Right cardiac atrium (tissue), 5 donors: ENCODE results near the gene CRY1. TPM values are rescaled to one million over a fixed set of nuclear protein-coding genes. Genes with fewer than 3 reads are reported as not detected.

Experiments used
- ATAC-seq, 2 donors: fragments of 200-7000 bp; cut with Tn5 transposase; one replicate each; pipeline versions ENCODE4 v1.8.0 to v1.9.1; 2020; ENCODE audit warnings: moderate library complexity in 2 of 2, mild to moderate bottlenecking in 1 of 2
- DNase-seq, 3 donors: peaks; one replicate each; pipeline ENCODE4 v3.0.0-alpha.2; 2020
- H3K27ac ChIP-seq: one replicate; pipeline ENCODE4 v1.5.1; 2013; ENCODE audit warnings: mild to moderate bottlenecking, low read length, control low read depth, moderate library complexity
- H3K27me3 ChIP-seq: one replicate; pipeline ENCODE4 v1.6.1; 2013; ENCODE audit not compliant: control insufficient read depth, insufficient read depth
- H3K4me1 ChIP-seq: one replicate; pipeline ENCODE4 v1.6.1; 2013; ENCODE audit warnings: low read length; ENCODE audit not compliant: control insufficient read depth, insufficient read depth
- H3K4me3 ChIP-seq: one replicate; pipeline ENCODE4 v1.5.1; 2013; ENCODE audit warnings: low read length, control low read depth
- H3K9me3 ChIP-seq: one replicate; pipeline ENCODE4 v1.6.1; 2013; ENCODE audit warnings: low read length; ENCODE audit not compliant: control insufficient read depth
- WGBS: extraction: QIAGEN DNeasy Blood & Tissue Kit; methylation state at CpG from one replicate; pipeline ENCODE4 v1.1.7; 2013; 5-methylcytosine and 5-hydroxymethylcytosine counted together
- intact Hi-C, 4 donors: fragments of 100-400 bp; cut with DNase I; formaldehyde crosslinking; loops; one replicate each; pipeline versions ENCODE4 v1.11.0 to v1.14.0; 2022 to 2023
- polyA plus RNA-seq: library from polyadenylated mRNA; stranded (reverse); fragments of 200-250 nt; gene quantifications from one replicate; pipeline ENCODE4 v1.2.3, GENCODE V29; 2013
- total RNA-seq, 4 donors: library from RNA; stranded (reverse); fragmentation: NEBNext Ultra II Directional; extraction: Animal tissue kit (Norgen Biotek cat#: 25700); gene quantifications; one replicate each; pipeline ENCODE4 v1.2.1, GENCODE V29; 2021
- donor health status: healthy with polysubstance abuse.
- donor health status: DM: no; HTN: yes; CAD: no.
- donor health status: DM: no; HTN: no; CAD: no.
- donor health status: DM: no; HTN: yes; CAD: no; lungs with severe emphysema.
- donor health status: DM: yes; HTN: yes; CAD: no.

Gene CRY1
- total and polyA plus RNA-seq, 5 donors: 6.9 to 26.8 (median 12.8) TPM

DNA sequence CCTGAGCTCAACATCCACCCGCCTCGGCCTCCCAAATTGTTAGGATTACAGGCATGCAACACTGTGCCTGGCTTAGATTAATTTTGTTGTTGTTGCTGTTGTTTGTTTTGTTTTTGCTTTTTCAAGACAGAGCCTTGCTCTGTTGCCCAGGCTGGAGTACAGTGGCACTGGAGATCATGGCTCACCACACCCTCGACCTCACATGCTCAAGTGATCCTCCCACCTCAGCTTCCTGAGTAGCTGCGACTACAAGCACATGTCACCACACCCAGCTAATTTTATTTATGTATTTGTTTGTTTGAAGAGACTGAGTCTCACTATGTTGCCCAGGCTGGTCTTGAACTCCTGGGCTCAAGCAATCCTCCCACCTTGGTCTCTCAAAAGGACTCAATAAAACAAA is 26.7 kb downstream of the CRY1 start:
- H3K9me3 ChIP-seq: no peaks in the 10 kb centered on the region
- no peaks in the 10 kb centered on the region for H3K27me3 ChIP-seq
- intact Hi-C loops: no loop called here
- 91% methylated on average over 4 of the region's 4 CpGs for WGBS
- no peak overlapping the region for H3K27ac ChIP-seq
- no peak for ATAC-seq
- DNase-seq: no peak
- no peaks in the 10 kb centered on the region for H3K4me1 ChIP-seq
- no peak overlapping the region for H3K4me3 ChIP-seq

DNA sequence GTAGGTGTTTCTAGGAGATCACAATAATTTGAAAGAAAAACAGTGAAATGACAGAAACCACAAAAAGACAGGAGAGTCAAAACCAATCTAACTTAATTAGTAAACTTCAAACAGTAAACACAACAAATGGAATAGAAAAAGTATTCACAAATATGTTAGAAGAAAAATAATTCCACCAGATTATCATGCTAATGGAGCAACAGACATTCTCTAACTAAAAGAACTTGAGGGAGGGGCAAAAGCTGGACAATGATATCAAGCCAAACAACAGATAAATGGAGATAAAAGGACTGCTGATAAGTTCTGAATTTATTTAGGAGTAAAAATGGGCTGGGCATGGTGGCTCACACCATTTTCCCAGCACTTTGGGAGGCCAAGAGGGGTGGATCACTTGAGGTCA is 28.7 kb downstream of the CRY1 start:
- H3K27ac ChIP-seq: no peak overlapping the region
- H3K27me3 ChIP-seq: no peaks in the 10 kb centered on the region
- no peak overlapping the region for H3K4me3 ChIP-seq
- no peak for DNase-seq
- intact Hi-C loops: no loop called here
- H3K4me1 ChIP-seq: no peaks in the 10 kb centered on the region
- no peaks in the 10 kb centered on the region for H3K9me3 ChIP-seq
- ATAC-seq: no peak

GRCh38 chr12:107064243-107064642 is 29.1 kb downstream of the CRY1 start:
- H3K4me1 ChIP-seq: peaks cover 1% of the 10 kb centered on the region
- intact Hi-C loops: no loop called here
- whole genome bisulfite sequencing: 99% methylated on average over 1 of the region's 1 CpG
- no peaks in the 10 kb centered on the region for H3K27me3 ChIP-seq
- DNase-seq (no peak), ATAC-seq (no peak)
- H3K27ac ChIP-seq: no peak overlapping the region
- no peak overlapping the region for H3K4me3 ChIP-seq
- no peaks in the 10 kb centered on the region for H3K9me3 ChIP-seq

GRCh38 chr12:107058190-107058589 is 35.2 kb downstream of the CRY1 start:
- Histone ChIP-seq H3K4me3 (no peak overlapping the region), H3K4me1 (peaks cover 3% of the 10 kb centered on the region), H3K27me3 (no peaks in the 10 kb centered on the region), H3K9me3 (no peaks in the 10 kb centered on the region), H3K27ac (no peak overlapping the region)
- no peak for DNase-seq
- peak; percentile 43 to 47 for ATAC-seq
- intact Hi-C loops: no loop called here
- WGBS: 30% methylated on average over 2 of the region's 2 CpGs

DNA sequence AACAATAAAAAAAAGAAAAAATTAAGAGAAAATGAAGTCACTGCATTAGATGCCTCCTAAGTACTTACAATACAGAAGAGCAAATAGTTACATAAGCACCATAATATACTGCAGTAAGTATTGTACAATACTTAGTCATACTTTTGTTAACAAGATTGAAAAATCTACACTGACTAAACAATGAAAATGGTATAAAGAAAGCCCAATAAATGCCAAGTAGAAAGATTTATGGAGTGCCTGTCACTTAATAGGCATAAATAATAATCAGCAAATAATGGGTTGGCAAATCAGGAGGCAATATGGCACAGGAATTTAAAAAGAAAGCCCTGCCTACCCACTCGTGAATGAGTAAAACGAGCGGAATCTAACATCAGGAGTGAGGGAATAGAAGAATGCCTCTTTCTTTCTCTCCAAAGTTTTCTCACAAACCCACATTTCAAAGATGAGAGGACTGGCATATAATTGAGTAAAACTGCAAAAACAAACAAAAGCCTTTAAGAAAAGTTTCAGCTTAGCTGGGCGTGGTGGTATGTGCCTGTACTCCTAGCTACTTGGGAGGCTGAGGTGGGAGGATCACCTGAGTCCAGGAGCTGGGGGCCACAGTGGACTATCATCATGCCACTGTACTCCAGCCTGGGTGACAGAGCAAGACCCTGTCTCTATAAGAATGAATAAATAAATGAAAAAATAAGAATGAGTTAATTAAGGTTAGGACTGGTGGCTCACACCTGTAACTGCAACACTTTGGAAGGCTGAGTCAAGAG is 36.1 kb downstream of the CRY1 start:
- DNase-seq (peak in 1 of 3 donors; percentile 22), ATAC-seq (no peak)
- no peak overlapping the region for H3K27ac ChIP-seq
- H3K9me3 ChIP-seq: no peaks in the 10 kb centered on the region
- WGBS: 79% methylated on average over 4 of the region's 4 CpGs
- H3K4me1 ChIP-seq: peaks cover 3% of the 10 kb centered on the region
- no peaks in the 10 kb centered on the region for H3K27me3 ChIP-seq
- H3K4me3 ChIP-seq: no peak overlapping the region
- intact Hi-C loops: no loop called here

- no peak for ATAC-seq
- Histone ChIP-seq H3K27me3 (no peaks in the 10 kb centered on the region), H3K4me3 (no peak overlapping the region), H3K27ac (no peak overlapping the region), H3K4me1 (no peaks in the 10 kb centered on the region), H3K9me3 (no peaks in the 10 kb centered on the region)
- intact Hi-C loops: no loop called here
- WGBS: 96% methylated on average over 2 of the region's 2 CpGs
- DNase-seq: no peak
Observed at GRCh38 chr12:107053709-107054108, 39.6 kb downstream of the CRY1 start.

DNA sequence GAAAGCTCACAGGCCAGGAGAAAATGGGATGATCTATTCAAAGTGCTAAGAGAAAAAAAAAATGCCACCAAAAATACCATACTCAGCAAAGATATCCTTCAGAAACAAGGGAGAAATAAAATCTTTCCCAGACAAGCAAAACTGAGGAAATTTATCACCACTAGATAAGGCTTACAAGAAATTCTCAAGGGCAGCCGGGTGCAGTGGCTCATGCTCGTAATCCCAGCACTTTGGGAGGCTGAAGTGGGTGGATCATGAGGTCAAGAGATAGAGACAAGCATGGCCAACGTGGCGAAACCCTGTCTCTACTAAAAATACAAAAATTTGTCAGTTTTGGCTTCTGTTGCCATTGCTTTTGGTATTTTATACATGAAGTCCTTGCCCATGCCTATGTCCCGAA is 48.2 kb downstream of the CRY1 start:
- H3K27ac ChIP-seq: no peak overlapping the region
- H3K4me1 ChIP-seq: no peaks in the 10 kb centered on the region
- H3K27me3 ChIP-seq: no peaks in the 10 kb centered on the region
- no peak overlapping the region for H3K4me3 ChIP-seq
- intact Hi-C loops: no loop called here
- no peak for ATAC-seq
- WGBS: 64% methylated on average over 5 of the region's 5 CpGs
- no peak for DNase-seq
- H3K9me3 ChIP-seq: no peaks in the 10 kb centered on the region

DNA sequence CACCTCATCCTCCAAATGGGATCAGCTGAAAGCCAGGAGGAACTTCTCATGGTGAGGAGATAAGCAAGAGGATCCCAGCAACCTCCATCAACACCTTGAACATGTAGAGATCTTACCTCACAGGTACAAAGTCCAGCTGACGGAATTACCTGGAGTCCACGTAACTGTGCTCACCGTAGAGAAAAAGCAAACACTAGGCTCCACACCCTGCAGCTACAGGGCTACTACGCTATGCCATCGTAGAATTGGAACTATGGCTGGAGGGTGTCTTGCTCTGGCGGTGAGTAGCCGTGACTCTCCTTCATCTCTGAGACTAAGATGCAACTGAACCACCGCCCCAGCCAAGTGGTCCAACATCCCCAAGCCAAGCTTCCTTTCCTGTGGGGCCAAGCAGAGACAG is 50.5 kb downstream of the CRY1 start:
- ATAC-seq (no peak), DNase-seq (no peak)
- 91% methylated on average over 8 of the region's 8 CpGs for WGBS
- H3K4me1 ChIP-seq: peaks cover 3% of the 10 kb centered on the region
- H3K4me3 ChIP-seq: no peak overlapping the region
- no peak overlapping the region for H3K27ac ChIP-seq
- H3K9me3 ChIP-seq: no peaks in the 10 kb centered on the region
- no peaks in the 10 kb centered on the region for H3K27me3 ChIP-seq
- intact Hi-C loops: no loop called here

DNA sequence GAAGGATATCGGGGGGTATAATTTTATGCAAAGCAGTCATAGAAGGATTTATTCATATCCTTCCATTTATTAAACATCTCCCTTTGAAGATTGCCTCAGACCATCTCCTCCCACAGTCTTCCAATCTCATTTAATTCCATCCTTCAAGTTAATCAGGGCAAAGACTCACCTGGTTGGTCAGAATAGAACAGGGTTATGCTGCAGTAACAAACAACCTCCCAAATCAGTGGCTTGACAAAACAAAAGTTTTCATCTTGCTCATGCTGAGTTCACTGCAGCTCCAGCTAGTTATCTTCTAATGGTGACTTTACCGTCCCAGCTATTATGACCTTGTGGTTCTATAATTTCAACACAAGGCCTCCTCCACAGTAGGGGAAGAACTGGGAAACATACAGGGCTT is 57.6 kb downstream of the CRY1 start:
- intact Hi-C loops: no loop called here
- WGBS: 92% methylated on average over 2 of the region's 2 CpGs
- H3K4me1 ChIP-seq: peaks cover 3% of the 10 kb centered on the region

DNA sequence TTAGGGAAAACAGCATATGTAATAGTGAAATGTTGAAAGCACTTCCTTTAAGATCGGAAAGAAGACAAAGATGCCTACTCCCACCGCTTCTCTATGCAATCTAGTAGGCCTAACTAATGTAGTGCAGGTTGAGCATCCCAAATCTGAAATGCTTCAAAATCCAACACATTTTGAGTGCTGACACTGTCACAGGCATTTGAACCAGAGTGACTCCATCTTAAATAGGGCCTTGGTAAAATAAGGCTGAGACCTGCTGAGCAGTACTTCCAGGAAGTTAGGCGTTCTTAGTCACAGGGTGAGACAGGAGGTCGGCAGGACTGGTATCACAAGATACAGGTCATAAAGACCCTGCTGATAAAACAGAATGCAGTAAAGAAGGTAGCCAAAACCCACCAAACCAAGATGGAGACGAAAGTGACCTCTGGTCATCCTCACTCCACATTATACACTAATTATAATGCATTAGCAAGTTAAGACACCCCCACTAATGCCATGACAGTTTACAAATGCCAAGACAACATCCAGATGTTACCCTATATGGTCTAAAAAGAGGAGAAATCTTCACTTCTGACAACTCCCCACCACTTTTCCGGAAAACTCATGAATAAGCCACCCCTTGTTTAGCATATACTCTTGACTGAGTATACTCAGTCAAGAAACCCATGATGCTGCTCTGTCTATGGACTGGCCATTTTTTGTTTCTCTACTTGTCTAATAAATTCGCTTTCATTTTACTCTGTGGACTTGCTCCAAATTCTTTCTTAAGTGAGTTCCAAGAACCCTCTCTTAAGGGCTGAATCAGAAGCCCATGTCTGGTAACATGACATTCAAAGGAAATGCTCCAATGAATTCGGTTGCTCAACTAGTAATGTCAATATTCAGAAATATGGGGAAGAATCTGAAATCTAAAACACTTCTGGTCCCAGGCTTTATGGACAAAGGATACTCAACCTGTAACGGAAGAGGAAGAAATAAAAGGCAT is 59.3 kb downstream of the CRY1 start:
- intact Hi-C loops: no loop called here
- no peak for ATAC-seq
- Histone ChIP-seq H3K27me3 (no peaks in the 10 kb centered on the region), H3K27ac (no peak overlapping the region), H3K4me1 (peaks cover 6% of the 10 kb centered on the region), H3K4me3 (no peak overlapping the region), H3K9me3 (no peaks in the 10 kb centered on the region)
- WGBS: 90% methylated on average over 9 of the region's 9 CpGs
- DNase-seq: no peak

More for the DNA sequence above, 57.6 kb downstream of the CRY1 start:
- DNase-seq: no peak
- H3K4me3 ChIP-seq: no peak overlapping the region
- no peak overlapping the region for H3K27ac ChIP-seq
- ATAC-seq: no peak
- H3K9me3 ChIP-seq: no peaks in the 10 kb centered on the region
- H3K27me3 ChIP-seq: no peaks in the 10 kb centered on the region

GRCh38 chr12:107032266-107032665 is 61.1 kb downstream of the CRY1 start:
- H3K4me1 ChIP-seq: peaks cover 3% of the 10 kb centered on the region
- intact Hi-C loops: no loop called here
- DNase-seq: no peak

More at GRCh38 chr12:107032266-107032665, 61.1 kb downstream of the CRY1 start:
- ATAC-seq: no peak
- WGBS: 68% methylated on average over 7 of the region's 7 CpGs
- Histone ChIP-seq H3K4me3 (no peak overlapping the region), H3K27ac (no peak overlapping the region), H3K9me3 (no peaks in the 10 kb centered on the region), H3K27me3 (no peaks in the 10 kb centered on the region)
